HG03039 (cell line): ENCODE measurements around the gene CACNA2D1.

Experiments used
- ATAC-seq: cut with Tn5 transposase; IDR thresholded peaks from one replicate; pipeline ENCODE4 v1.9.1; 2021; ENCODE audit warnings: mild to moderate bottlenecking, moderate library complexity; ENCODE audit not compliant: unreplicated experiment

Gene CACNA2D1

DNA sequence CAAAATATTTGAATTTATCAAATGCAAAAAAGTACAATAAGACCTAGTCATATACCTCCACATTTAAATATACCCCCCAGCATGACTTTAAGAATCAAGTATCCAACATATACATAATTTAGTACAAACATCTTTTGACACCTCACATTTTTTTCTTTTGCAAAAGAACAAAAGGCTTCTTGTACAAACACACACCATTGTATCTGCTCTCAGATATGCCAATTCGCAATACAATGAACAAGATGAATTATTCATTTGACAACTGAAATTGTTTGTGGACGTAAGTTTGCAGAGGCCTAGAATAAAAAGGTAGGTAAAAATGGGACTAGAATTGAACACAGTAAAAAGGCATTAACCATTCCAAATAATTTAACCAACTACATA lies 154.4 kb downstream of the CACNA2D1 start:
- ATAC-seq: no peak

DNA sequence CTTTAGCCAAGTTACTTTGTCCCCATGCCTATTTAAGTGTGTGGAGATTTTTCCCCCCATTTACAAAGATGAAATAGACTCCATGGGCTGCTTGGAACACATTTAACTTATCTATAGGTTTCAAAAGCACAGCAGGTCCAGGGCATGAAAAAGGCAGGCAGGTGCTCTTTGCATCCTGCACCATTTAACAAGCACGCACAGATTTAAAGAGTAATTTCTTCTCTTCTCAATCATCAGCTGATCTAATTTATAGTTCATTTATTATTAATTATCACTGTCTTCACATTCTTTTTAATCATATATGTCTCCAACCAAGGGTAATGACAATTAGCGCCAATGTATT lies 156.8 kb downstream of the CACNA2D1 start:
- no peak for ATAC-seq

GRCh38 chr7:82286096-82286797 lies 157.3 kb downstream of the CACNA2D1 start:
- no peak for ATAC-seq

DNA sequence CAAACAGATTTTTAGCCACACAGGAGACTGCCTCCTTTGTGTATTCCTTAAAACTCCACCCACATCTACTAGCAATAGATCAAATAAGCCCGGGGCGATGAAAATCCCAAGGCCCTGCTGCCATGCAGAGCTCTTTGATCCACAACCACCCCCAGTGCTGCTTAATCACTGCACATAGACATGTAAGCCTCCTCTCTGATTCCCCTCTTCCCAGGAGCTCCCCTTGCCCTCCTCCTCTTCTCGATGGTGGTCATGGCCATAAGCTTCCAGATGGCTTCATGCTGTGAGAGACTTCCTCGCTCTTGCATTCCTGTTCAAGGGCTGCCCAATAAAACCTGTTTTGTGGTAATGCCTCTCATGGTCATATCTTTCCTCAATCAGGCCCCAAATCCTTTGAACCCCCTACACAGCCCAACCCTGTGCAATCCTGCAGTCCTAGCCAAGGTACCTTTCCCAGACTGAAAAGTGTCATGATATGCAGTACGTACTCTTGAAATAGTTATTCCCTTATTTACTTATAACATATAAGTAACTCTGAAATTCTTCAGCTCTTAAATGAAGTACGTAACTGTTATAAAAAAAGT lies 158.5 kb downstream of the CACNA2D1 start:
- no peak for ATAC-seq

DNA sequence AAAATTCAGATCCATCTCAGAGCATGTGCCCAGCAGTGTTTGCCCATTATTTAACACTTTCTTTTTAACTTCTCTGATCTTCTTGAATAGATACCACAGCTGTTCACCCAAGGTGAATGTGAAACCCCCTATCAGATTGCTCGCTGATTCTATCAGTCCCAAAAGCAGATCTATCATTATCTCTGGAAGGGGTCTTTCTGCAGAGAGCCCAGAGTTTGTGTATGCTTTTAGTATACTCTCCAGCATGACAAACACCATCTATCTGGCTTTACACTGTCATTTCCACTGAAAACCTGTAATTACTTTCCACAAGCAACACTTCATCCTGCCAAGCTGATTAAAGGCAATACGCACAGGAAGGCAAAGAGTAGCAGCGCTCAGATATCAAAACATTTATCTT lies 168.2 kb downstream of the CACNA2D1 start:
- ATAC-seq: no peak

- no peak for ATAC-seq
Measured at GRCh38 chr7:82274681-82275080, 168.9 kb downstream of the CACNA2D1 start.

DNA sequence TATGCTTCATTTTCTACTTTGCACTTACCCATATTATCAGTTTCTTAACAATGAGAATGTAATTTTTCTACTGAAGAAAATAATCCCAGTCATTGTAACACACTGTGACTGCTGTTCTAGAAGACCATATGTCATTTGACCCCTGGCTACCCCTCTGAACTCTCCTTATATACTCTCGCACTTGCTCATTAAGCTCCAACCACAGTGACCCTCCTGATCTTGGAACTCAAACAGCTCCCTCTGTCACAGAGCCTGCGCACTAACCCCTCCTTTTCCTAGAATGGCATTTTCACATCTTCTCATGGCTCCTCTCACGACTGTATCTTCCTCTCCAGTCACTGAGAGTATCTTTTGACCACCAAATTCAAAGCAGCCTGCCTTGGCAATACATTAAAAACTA lies 169.7 kb downstream of the CACNA2D1 start:
- no peak for ATAC-seq

DNA sequence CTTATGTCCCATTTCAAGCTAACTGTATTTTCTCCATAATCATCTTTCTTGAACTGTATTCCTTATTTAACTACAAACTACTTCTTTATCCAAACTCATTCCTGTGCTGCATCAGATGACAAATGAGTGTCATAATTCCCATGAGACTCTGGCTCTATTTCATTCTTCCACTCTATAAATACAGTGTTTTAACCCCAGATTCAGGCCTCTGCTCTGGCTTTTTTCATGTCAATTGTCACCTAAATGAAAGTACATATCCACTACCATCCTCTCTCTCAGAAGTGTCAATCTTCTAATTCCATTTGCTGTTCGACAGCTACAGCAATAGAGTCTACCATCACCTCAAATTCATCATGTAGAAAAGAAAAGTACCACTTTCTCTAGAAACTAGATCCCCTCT lies 172.7 kb downstream of the CACNA2D1 start:
- ATAC-seq: no peak

DNA sequence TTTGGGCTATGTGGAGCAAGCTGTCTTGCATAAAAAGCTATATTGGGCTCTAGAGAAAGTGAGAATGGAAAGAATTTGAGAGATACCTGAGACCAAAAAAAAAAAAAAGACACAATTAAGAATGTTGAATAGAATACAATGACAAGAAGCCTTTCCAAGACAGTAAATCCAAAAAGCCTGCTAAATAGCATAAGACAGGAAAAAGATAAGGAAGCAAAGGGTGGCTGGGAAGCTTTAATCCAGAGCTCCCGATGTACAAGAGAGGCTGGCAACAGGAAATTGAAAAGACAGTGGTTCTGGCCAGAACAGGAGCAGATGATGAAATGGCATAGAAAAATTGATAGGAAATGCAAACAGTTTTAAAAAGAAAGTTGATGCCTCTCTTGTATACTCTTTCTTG lies 174.9 kb downstream of the CACNA2D1 start:
- ATAC-seq: no peak

GRCh38 chr7:82266081-82266480 lies 177.5 kb downstream of the CACNA2D1 start:
- ATAC-seq: no peak

DNA sequence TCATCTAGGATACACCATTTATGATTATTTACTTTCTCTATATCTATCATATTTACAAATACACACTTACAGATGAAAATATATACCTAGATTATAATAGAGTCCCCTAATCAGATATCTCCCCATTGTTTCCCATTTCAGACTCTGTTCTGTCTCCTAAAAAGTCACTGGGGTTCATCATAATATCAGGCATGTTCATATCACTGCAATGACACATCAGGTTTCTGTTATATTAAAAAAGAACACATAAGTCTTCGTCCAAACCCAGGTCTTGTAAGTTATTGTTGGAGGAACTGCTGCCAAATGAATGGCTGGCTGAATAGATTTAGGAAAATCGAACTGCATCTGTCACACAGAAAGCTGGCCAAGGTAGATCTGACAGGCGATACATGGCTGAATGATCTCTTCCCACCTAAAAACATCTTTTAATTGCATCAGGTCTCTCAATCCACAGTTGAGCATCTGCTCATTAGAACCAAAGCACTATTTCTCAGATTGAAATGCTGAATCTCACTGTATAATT lies 178.7 kb downstream of the CACNA2D1 start:
- no peak for ATAC-seq

DNA sequence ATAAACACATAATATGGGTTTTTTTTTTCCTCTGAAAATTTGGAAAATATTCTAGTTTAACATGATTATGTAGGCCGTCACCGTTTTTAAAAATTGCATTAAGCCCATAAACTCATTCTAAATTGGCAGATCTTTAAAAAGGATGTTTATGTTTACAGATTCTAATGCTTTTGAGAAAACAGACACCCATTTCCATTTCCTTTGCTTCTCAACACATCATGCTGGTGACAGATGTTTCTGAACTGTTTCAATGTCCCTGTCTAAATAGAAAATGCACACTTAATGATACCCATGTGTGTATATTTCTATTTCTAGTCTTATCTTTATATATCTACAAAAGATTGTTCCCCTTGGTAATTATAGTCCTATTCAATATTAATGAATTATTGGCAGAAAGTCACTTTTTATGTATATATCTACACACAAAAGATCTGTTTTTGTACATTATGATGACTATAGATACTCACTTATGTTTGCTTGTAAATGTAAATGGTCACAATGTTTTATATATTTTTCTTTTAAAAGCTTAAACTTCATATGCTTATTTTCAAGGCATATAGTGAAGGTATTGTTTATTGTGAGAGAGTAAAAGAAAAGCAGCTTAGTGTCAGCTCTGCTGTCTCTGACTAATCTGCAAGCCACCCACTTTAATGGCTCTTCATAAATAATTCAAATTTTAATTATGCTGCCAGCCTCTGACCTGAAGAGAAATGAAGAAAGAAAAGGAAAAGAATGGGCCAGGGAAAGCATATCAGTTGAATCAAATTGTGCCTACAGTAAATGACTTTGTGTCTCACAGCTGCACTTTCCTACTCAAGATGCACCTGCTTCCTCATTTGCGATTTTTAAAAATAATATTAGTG lies 179.4 kb downstream of the CACNA2D1 start:
- ATAC-seq: no peak

DNA sequence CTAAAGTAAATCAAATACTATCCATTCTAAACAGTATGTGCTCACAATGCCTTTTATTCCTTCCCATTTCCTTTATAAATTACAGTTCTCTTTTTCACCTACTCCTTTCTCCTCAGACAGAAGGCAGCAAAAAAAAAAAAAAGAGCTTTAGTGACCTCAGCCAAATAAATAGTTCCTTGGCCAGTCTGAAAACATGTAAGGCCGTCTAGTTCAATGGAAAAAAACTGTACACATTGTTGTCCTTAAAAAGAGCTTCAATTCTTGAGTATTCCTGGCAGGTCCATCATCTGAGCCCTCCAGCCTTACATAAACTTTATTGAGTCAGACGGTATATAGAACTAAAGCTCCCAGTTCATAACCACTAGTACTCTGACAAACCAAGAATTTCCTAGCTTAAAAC lies 185.4 kb downstream of the CACNA2D1 start:
- no peak for ATAC-seq

DNA sequence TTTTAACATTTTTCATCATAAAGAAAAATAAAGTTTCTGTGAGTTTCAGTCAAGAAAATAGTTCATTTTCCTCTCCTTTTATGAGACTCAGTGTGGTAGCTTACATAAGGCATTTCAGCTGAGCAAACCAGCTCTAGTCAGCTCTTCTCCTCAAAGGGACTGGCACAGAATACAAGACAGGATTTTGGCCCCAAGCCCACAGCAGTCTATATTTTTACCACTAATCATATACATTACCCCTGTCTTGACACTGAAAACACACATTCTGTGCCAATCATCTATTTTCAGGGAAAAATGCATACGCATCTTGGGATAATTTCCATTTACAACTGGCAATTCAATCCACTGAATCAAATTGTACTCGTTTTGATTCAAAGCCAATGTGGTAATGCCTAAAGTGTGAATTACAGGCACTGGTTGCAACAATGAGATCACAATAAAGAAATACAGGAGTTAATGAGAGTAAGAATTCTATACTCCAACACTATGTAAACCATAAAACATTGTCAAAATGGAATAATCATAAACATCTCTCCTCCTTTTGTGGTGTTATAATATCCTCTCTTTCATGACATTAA lies 186.4 kb downstream of the CACNA2D1 start:
- no peak for ATAC-seq

GRCh38 chr7:82255706-82256105 lies 187.9 kb downstream of the CACNA2D1 start:
- no peak for ATAC-seq

DNA sequence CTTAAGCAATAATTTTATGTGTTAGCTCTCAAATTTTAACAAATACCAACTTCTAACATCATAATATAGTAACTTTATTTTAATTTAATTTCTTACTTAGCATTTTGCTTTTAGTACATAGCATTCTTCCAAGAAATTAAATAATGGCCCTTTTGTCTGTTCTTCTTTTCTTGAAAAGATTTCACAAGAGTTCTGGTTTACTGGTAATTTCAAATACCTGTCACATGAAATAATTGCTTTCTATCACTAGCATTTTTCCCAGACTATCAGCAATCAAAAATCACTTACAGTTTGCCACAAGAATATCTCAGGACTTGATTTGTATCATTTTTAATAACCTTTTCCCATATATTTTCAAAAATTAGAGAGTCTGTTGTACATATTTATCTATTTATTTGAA lies 193.0 kb downstream of the CACNA2D1 start:
- ATAC-seq: no peak

- ATAC-seq: no peak
Measured at GRCh38 chr7:82249979-82250378, 193.6 kb downstream of the CACNA2D1 start.

GRCh38 chr7:82247814-82248433 lies 195.7 kb downstream of the CACNA2D1 start:
- ATAC-seq: no peak

GRCh38 chr7:82244947-82245517 lies 198.5 kb downstream of the CACNA2D1 start:
- no peak for ATAC-seq

DNA sequence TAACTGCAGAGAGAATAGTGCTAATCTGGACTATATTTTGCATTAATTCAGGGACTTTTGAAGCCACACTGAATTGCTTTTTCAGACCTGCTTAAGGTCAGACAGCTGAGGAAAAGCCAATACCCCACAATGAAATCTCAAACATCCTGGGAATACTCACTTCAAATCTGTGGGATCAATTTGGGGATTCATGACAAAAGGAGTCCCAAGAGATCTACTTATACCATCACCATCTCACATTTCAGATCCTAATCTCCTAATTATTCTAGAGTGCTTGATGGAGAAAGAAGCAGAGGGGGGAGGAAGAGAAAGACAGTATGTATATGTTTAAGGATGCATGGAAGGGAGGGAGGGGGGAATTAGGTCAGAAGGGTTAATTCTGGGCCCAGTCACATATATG lies 202.2 kb downstream of the CACNA2D1 start:
- ATAC-seq: no peak

DNA sequence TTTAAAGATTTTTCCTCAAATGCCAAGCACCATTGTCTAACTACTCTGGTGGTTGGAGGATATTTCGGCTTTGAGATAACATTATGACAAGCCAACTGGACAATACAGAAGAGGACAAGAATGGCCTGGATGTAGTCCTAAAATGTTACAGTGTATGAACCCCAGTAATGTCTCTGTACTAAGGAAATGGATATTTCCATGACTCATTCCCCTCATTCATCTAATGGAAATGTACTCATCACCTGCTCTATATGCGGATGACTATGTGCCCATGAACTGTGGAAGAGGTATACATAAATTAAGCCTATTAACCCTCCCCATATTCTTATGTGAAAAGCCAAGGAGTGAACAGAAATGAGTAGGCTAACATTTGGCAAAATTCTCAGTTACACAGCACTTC lies 207.9 kb downstream of the CACNA2D1 start:
- no peak for ATAC-seq
